Endothelial cell (in vitro differentiated cells): ENCODE measurements around the gene ZFY. TPM values are rescaled to one million over a fixed set of nuclear protein-coding genes. Genes with fewer than 3 reads are reported as not detected.
A peak's percentile ranks its signal among the peaks of the same experiment; 100 is the strongest.

Source experiments
- DNase-seq: peaks from one replicate; pipeline ENCODE4 v3.0.0; 2021; ENCODE audit warnings: low spot score
- H3K27ac Mint-ChIP-seq: one replicate; pipeline ENCODE4 v1.8.0; 2021; ENCODE audit warnings: mixed read lengths, inconsistent platforms; ENCODE audit not compliant: unreplicated experiment
- H3K27me3 Mint-ChIP-seq: one replicate; pipeline ENCODE4 v1.8.0; 2021; ENCODE audit warnings: mild to moderate bottlenecking, moderate library complexity, mixed read lengths, inconsistent platforms; ENCODE audit not compliant: unreplicated experiment
- H3K36me3 Mint-ChIP-seq: one replicate; pipeline ENCODE4 v1.8.0; 2021; ENCODE audit warnings: mild to moderate bottlenecking, low read depth, mixed read lengths, inconsistent platforms; ENCODE audit not compliant: unreplicated experiment
- H3K4me1 Mint-ChIP-seq: one replicate; pipeline ENCODE4 v1.8.0; 2021; ENCODE audit warnings: mild to moderate bottlenecking, mixed read lengths, inconsistent platforms; ENCODE audit not compliant: unreplicated experiment
- H3K4me3 Mint-ChIP-seq: one replicate; pipeline ENCODE4 v1.8.0; 2021; ENCODE audit warnings: mild to moderate bottlenecking, mixed read lengths, inconsistent platforms; ENCODE audit not compliant: unreplicated experiment
- H3K9me3 Mint-ChIP-seq: one replicate; pipeline ENCODE4 v1.8.0; 2021; ENCODE audit warnings: mixed read lengths, inconsistent platforms; ENCODE audit not compliant: unreplicated experiment
- total RNA-seq: library from RNA; stranded (reverse); fragmentation: NEBNext Ultra II Directional; extraction: Animal tissue kit (Norgen Biotek cat#: 25700); gene quantifications from one replicate; pipeline ENCODE4 v1.2.1, GENCODE V29; 2021; ENCODE audit not compliant: unreplicated experiment
- TF ChIP-seq, protein P1 (sequence below): fragments of 200-600 bp; sonication (generic); IDR thresholded peaks from one replicate; pipeline ENCODE4 v1.5.0; 2021; ENCODE audit warnings: antibody characterized with exemption; ENCODE audit not compliant: unreplicated experiment

Gene ZFY
- total RNA-seq, 1 donor from 2014 or later: 24.2 TPM

DNA sequence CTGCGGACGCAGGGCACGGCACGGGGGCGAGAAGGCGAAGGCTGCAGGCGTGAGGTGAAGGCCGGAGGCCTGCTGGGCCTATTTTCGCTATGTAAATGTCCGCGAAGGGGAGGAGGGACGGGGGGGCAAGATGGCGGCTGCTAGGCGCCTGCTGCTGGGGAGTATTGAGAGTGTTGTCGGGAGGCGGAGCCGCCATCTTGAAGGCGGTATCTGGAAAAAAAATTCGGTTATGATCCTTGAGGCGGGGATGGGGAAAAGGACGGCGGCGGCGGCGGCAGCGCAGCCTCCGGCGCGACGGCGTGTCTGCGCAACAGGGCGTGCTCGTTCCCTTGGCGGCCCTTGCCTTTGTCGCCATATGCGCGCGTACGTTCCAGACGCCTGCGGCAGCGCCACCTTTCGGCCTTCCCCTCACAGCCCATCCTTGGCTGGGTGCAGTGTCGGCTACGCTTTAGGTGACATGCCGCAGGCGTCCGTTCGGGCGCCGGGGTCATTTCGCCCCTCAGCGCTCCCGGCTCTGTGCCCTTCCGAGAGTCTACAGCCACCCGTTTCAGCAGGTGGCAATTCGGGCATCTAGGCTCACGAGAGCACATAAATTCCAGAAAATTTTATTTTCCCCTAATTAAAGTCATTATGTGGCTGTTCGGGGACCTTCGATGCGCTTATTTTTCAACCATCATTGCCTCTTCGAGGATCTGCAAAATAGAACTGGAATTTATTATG is 695 bp downstream of the ZFY start:
- no peaks in the 10 kb centered on the region for H3K36me3 Mint-ChIP-seq
- TF ChIP-seq, protein P1, sequence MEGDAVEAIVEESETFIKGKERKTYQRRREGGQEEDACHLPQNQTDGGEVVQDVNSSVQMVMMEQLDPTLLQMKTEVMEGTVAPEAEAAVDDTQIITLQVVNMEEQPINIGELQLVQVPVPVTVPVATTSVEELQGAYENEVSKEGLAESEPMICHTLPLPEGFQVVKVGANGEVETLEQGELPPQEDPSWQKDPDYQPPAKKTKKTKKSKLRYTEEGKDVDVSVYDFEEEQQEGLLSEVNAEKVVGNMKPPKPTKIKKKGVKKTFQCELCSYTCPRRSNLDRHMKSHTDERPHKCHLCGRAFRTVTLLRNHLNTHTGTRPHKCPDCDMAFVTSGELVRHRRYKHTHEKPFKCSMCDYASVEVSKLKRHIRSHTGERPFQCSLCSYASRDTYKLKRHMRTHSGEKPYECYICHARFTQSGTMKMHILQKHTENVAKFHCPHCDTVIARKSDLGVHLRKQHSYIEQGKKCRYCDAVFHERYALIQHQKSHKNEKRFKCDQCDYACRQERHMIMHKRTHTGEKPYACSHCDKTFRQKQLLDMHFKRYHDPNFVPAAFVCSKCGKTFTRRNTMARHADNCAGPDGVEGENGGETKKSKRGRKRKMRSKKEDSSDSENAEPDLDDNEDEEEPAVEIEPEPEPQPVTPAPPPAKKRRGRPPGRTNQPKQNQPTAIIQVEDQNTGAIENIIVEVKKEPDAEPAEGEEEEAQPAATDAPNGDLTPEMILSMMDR: peak; percentile 49
- peak overlapping the region; percentile 96 for H3K27ac Mint-ChIP-seq
- H3K4me1 Mint-ChIP-seq: peaks cover 16% of the 10 kb centered on the region
- H3K4me3 Mint-ChIP-seq: peak overlapping the region; percentile 87
- H3K9me3 Mint-ChIP-seq: no peaks in the 10 kb centered on the region
- peak; percentile 79 for DNase-seq
- H3K27me3 Mint-ChIP-seq: peaks cover 2% of the 10 kb centered on the region

DNA sequence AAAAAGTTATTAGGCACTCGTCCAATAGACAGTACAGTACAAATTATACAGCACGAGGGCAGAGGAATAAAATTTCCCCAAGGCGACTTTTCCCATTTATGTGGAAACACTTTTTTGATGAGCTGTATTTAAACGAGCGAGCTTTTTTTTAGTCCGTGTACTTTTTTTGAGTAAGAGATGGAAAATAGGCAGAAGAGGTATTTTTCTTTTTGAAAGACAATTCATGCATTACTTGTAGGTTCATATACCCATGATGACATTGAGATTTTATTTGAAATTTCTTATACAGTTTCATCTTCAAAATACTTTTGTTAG is 1.2 kb downstream of the ZFY start:
- Mint-ChIP-seq H3K9me3 (no peaks in the 10 kb centered on the region), H3K36me3 (no peaks in the 10 kb centered on the region), H3K4me3 (peak overlapping the region; percentile 87)

DNA sequence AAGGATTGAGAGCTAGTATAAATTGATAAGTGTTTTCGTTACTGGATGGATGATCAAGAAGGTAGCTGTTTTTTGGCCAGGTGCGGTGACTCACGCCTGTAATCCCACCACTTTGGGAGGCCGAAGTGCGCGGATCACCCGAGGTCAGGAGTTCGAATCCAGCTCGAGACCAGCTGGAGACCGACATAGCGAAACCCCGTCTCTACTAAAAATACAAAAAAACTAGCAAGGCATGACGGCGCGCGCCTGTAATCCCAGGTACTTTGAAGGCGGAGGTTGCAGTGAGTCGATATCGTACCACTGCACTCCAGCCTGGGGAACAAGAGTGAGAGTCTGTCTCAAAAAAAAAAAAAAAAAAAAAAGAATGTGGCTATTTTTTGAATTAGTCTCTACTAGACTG is 2.0 kb downstream of the ZFY start:
- peaks cover 16% of the 10 kb centered on the region for H3K4me1 Mint-ChIP-seq
- peaks cover 2% of the 10 kb centered on the region for H3K27me3 Mint-ChIP-seq
- peak overlapping the region; percentile 87 for H3K4me3 Mint-ChIP-seq

More for the DNA sequence above, 1.2 kb downstream of the ZFY start:
- Mint-ChIP-seq H3K27me3 (peaks cover 2% of the 10 kb centered on the region), H3K27ac (peak overlapping the region; percentile 17), H3K4me1 (peaks cover 16% of the 10 kb centered on the region)
- TF ChIP-seq, protein P1: no peak
- no peak for DNase-seq

DNA sequence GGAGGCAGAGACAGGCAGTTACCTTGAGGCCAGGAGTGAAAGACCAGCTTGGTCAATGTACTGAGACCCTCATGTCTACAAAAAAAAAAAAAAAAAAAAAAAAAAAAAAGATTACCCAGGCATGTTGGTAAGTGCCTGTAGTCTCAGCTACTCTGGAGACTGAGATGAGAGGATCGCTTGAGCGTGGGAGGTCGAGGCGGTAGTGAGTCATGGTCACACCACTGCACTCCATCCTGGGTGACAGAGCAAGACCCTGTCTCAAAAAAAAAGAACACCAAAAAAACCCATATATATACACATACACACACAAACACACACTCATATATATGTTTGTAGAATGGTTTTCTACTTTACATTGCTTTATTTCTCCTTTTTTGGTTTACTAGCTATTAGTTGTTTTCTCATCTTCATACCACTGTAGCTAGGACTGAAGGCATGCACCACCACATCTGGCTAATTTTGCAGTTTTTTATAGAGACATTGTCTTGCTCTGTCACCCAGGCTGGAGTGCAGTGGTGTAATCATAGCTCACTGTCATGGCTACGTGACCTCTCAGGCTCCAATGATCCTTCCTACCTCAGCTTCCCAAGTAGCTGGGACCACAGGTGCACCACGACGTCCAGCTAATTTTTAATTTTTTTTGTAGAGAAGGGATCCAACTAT is 14.5 kb downstream of the ZFY start:
- H3K27ac Mint-ChIP-seq: no peak overlapping the region
- H3K9me3 Mint-ChIP-seq: no peaks in the 10 kb centered on the region
- TF ChIP-seq, protein P1: no peak
- peaks cover 1% of the 10 kb centered on the region for H3K36me3 Mint-ChIP-seq
- no peak for DNase-seq
- H3K27me3 Mint-ChIP-seq: peaks cover 3% of the 10 kb centered on the region
- H3K4me1 Mint-ChIP-seq: peaks cover under 1% of the 10 kb centered on the region
- H3K4me3 Mint-ChIP-seq: no peak overlapping the region

More for the DNA sequence above, 2.0 kb downstream of the ZFY start:
- TF ChIP-seq, protein P1: no peak
- H3K36me3 Mint-ChIP-seq: no peaks in the 10 kb centered on the region
- H3K27ac Mint-ChIP-seq: no peak overlapping the region
- DNase-seq: no peak
- no peaks in the 10 kb centered on the region for H3K9me3 Mint-ChIP-seq

DNA sequence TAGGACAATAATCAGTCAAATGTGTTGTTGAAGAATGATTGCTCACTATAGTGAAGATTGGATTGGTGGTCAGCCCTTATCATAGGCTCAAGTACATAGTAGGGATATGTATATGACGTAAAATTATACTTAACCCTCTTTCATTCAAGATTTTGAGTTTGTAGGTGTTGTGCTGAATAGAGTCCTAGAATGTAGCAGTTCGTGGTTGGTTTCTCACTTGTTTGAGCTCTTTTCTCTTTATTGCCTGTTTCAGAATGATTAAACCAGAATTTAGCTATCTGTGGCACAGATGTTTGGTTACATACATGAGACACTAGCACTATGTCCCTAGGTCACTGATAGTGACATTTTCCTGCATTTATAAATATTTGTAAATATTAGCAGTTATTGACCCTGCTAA is 15.5 kb downstream of the ZFY start:
- Mint-ChIP-seq H3K4me3 (no peak overlapping the region), H3K4me1 (peaks cover 6% of the 10 kb centered on the region), H3K9me3 (no peaks in the 10 kb centered on the region), H3K36me3 (peaks cover 7% of the 10 kb centered on the region), H3K27me3 (peaks cover 3% of the 10 kb centered on the region), H3K27ac (no peak overlapping the region)
- DNase-seq: no peak
- TF ChIP-seq, protein P1: no peak
